Activated CD4-positive, CD25-positive, alpha-beta regulatory T cell treated with anti-CD3 and anti-CD28 coated beads, Interleukin-2, amount 50 U/mL, for 72 hours (primary cell): ENCODE measurements around the gene RFWD3.
"Not testable (repeated sequence)": the region's sequence is repeated elsewhere in the genome, so short reads cannot be mapped to it uniquely, and the experiment has no call there.

ENCODE experiments used
- DNase-seq: peaks from one replicate; pipeline ENCODE4 v3.0.0; 2021

Gene RFWD3

DNA sequence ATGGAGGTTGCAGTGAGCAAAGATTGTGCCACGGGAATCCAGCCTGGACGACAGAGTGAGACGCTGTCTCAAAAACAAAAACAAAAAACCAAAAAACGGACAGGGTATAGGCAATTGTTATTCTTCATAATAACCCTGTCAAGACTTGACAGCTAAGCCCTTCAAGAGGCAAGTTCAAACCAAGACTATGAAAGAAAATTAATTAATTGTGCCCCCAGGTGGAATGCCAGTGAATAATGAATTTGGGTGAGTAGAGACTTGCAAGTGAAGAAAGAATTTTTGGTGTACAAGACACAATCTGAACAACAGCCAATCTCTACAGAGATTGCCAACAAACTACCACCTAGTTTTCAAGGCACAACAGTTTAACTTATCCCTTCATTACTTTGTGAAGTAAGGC is 6.3 kb downstream of the RFWD3 start:
- DNase-seq, result no peak

DNA sequence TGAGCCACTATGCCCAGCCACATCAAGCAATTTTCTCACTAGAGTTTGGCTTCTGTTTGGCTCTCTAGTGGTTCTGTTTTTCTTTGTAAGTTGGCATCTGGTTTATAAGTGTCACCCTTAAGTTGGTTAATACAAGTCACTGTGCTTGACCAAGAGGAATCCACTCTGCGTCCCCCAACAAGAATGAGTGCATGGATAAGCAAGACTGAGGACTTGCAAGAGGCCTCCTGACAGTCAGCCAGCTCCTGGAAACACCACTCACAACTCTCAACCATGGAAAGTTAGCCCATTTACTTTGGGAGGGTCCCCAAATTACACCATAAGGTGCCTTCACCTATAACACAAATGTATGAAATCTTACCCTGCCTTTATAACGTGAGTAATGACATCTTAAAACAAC is 7.6 kb downstream of the RFWD3 start:
- DNase-seq, result no peak

DNA sequence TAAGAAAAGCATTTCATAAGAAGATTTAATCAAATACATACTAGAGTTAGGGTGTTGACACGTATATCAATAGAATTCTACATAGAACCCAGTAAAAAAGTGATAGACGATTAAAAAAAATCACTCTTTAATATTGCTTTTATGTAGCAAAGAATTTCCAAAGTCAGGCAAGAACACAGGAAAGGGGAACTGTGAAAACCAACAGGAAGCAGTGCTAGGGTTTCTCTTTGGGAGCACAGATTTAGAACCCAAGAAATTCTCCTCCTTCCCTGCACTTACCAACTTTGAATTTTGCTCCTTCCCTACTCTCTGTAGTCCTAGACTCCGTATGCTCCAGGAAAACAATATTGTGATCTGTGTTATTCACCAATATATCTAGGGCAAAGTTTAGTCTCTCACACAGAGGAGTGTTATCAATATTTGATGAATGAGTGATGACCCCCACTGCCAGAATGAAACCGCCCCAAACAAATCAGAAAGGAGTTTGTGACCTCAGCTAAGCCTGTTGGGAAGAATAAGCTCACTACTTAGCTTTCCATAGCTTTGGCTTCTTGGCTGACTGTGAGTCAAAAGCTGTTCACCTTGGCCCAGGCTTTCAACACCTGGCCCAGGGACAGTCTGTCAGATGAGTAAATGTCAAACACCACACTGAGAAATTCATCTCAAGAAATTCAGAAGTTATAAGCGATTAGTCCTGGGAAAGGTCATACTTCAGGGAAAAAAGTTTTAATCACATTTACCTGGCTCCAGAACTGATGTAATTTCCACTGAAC is 8.6 kb downstream of the RFWD3 start:
- DNase-seq, result no peak

DNA sequence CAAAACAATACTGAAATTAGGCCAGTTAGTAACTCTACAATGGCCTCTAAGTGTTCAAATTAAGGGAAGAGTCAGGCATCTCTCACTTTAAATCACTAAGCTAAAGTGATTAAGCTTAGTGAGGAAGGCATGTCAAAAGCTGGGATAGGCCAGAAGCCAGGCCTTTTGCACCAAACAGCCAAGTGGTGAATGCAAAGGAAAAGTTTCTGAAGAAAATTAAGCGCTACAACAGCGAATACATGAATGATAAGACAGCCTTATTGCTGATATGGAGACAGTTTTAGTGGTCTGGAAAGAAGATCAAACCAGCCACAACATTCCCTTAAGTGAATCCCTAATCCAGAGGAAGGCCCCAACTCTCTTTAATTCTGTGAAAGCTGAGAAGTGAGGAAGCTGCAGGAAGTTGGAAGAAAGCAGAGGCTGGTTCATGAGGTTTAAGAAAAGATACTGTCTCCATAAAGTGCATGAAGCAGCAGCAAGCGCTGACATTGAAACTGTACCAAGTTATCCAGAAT is 12.1 kb downstream of the RFWD3 start:
- no peak for DNase-seq

DNA sequence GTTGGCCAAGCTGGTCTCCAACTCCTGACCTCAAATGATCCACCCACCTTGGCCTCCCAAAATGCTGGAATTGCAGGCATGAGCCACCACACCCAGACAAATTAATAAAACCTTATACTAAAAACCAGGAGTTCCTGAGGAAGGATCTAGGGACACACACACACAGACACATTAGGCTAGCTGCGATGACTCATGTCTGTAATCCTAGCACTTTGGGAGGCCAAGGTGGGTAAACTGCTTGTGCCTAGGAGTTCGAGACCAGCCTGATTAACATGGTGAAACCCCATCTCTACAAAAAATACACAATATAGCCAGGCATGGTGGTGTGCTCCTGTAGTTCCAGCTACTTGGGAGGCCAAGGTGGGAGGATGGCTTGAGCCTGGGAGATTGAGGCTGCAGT is 13.8 kb downstream of the RFWD3 start:
- DNase-seq, result not testable (repeated sequence)

DNA sequence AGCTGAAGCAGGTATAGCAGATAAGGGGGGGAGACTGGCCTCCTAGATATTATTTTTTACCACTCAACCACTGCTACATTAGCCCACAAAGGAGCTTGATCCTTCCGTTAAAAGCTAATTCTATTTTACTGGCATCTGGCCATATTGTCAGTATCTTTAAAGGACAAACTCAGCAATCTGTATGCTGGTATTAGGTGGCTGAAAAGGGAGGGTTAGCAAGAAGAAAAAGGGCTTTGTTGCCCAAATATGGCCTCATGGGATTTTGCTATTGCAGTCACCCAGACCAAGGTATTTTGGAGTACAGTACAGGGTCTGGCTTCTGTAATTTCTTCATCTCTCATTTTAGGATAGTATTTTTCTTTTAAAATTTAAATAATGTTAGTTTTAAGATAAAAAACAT is 14.4 kb downstream of the RFWD3 start:
- DNase-seq, result no peak

DNA sequence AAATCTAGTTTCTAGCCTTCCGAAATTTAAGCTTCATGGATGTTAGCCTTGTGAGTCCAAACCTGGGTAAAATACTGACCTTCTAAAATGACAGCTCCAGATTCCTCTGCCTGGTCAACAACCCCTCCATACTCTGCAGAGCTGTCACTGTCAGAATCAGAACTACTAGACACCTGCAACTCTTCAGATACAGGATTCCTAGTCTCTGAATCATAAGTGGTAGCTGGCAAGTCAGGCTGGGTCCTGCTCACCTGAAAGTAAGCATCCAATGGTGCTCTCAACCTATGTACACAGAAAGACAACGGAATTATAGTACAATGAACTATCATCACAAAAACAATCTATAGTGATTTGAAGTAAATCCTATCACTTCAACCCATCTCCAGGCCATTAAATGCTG is 14.8 kb downstream of the RFWD3 start:
- no peak for DNase-seq

DNA sequence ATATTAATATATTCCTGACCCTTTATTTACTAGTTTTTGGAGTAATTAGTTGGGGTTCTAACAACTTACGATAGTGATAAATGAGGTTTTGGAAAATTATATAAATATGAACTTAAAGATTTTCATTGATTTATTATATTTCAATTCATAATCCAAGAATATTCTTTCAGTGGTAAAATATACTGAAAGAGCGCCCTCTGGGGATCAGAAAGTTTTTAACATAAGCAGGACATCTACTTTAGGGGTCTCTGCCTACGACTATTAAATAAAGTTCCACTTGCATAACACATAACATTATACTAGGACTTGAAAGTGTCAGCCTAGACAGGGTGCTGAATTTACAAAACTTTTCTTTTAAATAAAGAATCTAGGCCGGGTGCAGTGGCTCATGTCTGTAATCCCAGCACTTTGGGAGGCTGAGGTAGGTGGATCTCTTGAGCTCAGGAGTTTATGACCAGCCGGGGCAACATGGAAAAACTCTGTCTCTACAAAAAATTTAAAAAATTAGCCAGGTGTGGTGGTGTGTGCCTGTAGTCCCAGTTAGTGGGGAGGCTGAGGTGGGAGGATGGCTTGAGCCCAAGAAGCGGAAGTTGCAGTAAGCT is 15.6 kb downstream of the RFWD3 start:
- no peak for DNase-seq

DNA sequence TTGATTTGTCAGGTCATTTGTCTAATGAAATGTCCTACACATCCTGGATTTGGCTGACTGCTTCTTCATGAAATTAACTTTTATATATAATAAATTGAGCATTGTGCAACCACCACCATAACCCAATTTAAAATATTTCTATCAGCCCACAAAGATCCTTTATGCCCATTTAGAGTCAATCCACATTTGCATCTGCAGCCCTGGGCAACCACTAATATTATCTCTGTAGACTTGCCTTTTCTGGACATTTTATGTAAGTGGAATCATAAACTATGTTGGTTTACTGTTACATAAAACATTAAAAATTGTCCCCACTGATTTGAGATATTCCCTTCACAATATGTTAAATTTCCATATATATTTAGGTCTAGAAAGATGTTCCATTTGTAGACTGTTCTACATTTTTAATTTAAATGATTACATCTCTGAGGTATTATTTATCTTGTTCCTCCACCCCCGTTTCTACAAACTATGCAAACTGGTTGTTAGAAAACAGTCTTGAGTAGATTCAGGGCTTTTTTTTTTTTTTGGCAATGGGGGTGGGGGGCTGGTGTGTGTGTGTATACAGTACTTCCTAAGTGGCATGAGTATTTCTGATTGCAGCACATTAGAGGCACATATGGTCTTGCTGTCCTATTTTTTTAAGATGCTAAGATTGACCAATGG is 16.7 kb downstream of the RFWD3 start:
- DNase-seq, result no peak

DNA sequence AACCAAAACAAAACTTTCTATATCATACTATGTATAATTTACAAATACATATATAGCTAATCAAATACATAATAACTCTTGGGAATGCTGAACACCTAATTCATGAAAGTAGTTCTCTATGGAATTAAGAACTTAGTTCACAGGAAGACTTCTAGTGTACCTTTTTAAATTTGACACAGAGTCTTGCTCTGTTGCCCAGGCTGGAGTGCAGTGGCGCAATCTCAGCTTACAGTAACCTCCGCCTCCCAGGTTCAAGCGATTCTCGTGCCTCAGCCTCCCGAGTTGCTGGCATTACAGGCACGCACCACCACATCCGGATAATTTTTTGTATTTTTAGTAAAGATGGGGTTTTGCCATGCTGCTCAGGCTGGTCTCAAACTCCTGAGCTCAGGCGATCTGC is 24.7 kb downstream of the RFWD3 start:
- DNase-seq, result no peak

DNA sequence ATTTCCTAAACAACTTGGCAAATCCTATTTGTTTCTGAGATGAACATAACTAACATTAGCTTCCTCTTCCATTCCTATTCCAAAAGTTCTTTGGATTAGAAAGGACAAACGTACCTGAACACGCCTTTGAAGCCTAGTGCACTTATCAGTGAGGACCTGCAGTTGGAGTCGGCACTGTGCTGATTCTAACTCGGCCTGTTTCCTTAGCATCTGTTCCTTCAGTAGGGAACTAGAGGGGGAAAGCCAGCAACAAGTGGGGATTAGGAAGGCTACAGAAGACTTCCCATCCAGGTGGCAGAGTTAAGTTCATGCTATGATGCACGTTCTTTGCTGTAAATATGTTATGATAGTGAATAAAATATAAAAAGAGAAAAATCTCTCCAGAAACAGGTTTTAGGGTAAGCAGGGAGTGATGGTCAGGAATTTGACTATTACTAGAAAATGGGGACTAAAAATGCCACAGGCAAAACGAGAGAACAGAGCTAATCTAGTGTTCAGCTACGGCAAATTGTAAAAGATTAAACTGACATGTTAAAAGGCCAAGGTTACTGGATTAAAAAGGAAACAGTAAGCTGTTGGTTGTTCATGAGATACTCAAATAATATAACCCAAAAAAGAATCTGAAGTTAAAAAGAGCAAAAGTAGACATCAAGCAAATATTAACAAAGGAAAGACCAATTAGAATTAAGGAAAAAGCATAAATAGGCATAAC is 28.8 kb downstream of the RFWD3 start:
- DNase-seq, result no peak

DNA sequence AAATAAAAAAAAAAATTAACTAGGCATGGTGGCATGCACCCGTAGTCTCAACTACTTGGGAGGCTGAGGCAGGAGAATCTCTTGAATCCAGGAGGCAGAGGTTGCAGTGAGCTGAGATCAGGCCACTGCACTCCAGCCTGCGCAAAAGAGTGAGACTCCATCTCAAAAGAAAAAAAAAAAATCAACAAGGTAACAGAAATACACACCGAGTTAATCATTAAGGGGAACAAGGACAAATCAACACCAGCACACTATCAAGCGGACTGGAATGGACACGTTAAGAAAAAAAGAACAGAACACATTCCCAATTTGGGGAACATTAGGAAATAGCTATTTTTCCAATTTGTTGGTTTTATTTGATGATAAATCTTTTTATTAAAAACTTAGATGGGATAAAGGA is 31.4 kb downstream of the RFWD3 start:
- DNase-seq, result no peak

DNA sequence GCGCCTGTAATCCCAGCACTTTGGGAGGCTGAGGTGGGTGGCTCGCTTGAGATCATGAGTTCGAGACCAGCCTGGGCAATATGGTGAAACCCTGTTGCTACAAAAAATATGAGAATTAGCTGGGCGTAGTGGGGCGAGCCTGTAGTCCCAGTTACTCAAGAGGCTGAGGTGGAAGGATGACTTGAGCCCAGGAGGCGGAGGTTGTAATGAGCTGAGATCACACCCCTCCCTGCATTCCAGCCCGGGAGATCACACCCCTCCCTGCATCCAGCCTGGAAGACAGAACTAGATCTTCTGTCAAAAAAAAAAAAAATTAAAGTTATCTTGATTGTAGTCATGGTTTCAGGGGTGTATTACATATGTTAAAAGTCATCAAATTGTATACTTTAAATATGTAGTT is 33.0 kb downstream of the RFWD3 start:
- no peak for DNase-seq

DNA sequence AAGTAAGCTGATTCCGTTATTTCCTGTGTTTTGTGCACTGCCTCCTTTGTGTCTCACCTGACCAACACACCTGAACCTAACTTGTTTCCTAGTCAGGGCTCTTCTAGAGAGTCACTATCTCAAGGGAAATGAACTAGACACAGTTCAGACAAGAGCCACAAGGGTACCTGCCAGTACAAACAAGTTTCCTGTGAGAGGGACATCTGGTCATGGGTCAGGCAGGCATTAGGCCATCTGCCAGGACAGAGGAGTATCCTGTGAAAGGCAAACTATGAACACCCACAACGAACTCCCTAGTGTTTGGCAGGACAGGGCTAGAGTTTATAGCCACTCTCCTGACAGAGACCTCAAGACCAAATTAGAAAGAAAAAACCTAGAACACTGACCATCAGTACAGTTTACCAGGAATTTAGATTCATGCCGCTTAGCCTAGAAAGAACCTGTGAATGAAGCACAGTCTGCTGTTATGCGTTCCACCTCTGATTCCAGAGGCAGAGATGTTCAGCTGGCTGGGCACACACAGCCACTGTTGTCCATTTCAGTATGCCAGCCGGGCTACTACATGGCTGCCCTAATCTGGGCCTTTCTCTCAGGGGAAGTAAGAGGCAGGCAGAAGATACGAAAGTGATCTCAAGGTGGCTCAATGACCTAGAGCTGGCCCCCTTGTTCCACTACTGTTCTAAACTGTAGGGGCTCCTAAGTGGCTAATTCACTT is 39.0 kb downstream of the RFWD3 start:
- no peak for DNase-seq

DNA sequence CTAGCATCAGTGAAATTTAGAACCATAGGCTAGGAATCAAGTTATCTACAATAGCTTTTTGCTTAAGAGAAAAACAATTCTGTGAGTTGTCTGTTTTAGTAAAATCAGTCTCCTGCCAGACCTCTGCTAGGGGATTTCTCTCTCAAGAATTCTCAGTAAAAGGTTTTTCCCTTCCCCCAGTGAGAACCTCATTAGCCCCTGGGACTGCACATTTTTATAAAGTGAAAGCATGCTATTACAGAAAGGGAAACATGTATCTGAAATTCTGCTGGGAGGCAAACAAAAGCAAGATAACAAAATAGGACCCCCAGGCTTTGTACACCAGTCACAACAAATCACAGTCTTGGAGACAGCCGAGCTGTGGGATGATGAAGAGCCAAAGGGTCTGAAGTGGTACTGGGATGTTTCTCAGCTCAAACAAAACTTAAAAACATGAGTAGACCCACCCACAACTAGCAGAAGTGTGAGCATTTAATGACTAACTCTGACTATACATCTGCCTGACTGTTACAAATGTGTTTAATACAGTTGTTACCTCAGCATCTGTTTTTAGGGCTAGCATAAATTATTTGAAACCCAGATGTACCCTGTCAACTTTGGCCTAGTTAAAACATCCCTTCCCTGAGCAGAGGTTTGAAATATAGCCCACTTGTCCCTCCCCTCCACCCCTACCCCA is 39.8 kb downstream of the RFWD3 start:
- DNase-seq, result no peak

DNA sequence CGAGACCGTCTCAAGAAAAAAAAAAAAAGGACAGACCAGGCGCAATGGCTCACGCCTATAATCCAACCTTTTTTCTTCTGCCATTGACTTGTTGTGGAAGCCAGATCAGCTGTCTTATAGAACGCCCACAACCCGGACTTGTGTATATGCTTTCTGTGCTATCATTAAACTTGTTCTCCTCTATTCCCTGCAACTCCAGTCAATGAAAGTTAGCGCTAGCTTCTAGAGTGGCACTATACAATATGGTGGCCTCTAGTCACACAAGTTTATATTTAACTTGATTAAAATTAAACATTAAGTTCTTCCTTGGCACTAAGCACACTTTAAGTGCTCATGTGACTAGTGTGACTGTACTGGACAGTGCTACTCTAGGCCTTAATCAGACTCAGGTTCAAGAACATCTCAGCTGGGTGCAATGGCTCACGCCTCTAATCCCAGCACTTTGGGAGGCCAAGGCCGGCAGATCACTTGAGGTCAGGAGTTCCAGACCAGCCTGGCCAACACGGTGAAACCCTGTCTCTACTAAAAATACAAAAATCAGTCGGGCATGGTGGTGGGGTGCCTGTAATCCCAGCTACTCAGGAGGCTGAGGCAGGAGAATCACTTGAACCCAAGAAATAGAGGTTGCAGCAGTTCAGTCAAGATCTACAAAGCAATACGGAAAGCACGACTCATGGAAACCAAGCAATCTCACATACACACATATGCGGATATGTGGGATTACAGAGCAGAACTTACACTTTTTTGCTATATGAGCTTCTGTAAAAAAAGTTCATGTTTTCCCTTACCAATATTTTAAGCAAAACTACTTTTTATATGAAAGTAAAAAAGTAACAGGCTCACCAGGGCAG is 41.0 kb downstream of the RFWD3 start:
- DNase-seq, result no peak

DNA sequence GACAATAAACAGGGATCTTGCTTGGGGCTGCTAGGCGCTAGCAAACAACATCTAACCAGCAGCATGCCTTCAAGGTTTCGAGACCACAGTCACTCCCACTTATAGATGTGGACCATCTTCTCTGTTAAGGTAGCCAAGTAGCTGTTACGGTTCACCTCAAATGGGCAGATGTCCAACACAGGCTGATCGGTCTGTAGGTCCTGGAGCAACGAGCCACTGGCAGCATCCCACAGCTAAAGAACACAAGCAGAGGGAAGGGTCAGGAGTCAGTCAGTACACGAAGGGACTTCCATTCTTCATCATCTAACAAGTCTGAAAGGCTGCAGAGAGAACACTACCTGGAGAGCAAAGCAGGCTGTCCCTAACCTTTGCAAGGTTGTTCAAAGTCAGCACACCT is 42.8 kb downstream of the RFWD3 start:
- no peak for DNase-seq

DNA sequence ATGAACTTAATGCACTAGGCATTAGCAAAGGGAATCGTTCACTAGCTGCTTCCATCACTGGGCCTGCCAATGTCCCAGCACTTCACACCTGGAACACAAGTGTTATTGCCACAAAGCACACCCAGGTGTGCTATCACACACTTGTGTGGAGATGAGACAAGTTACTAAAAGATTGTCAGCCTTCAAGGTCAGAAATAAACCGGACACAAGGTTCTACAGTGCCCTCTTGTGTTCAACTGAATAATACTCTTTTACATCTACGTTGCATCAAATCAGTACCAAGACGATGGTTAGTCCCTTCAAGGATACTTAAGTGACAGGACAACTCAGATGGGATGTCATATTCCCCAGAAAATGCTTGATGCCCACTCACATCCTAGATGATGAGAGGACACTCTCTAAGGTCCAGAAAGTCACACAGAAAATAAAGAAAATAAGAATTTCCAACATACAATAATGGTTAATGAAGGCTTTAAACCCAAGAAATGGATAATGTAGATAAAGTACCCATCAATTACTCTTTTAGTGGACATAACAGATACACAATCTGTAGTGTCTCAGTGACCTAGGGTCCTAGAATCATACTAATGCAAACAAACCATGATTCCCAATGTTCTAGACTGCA is 43.4 kb downstream of the RFWD3 start:
- no peak for DNase-seq

DNA sequence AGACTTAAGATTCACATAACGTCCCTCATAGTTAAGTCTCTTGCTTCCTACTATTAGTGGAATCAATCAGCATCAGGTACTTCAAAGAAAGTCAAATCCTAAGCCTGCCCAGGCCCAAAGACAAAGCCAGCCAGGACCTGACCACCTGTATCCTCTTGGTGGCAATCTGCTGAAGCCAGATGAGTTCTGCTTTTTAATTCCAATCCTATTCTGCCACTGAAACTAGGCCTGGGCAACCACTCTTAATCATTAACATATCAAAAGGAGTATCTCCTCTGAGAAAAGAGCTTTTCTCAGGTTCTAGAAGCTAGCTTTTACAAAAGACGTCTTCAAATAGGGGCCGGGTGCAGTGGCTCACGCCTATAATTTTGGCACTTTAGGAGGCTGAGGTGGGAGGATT is 44.7 kb downstream of the RFWD3 start:
- no peak for DNase-seq

DNA sequence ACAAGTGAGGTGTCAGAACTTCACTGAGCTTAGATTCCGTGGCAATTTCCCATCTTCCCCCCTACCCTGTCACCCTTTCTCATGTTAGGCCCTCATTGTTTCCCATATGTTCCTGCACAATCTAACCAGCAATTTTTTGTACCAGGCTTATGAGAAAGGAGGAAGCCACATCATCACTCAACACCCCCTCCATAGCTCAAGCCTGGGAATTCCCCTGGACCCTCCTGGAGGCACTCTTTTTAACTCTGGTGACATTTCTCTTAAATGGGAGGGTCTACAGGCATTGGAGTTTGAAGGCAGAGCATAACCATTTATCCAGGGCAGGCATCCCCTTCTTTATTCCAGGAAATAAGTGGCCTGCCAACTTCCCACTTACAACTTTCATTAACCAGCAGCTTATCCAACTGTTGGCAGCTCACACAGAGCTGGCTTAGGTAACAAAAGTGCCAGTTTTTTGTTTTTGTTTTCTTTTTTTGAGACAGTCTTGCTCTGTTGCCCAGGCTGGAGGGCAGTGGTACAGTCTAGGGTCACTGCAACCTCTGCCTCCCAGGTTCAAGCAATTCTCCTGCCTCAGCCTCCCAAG is 49.4 kb downstream of the RFWD3 start:
- no peak for DNase-seq
